Ishikawa (cell line): ENCODE results near the gene MYO7B.

ENCODE experiments used
- CEBPB ChIP-seq: IDR thresholded peaks from 2 replicates; pipeline ENCODE4 v1.6.1; 2012
- CREB1 ChIP-seq: IDR thresholded peaks from 2 replicates; pipeline ENCODE4 v1.6.1; 2012; ENCODE audit warnings: low read depth
- EGR1 ChIP-seq: IDR thresholded peaks from 2 replicates; pipeline ENCODE4 v1.6.1; 2012
- EP300 ChIP-seq: IDR thresholded peaks from 2 replicates; pipeline ENCODE4 v1.6.1; 2012; ENCODE audit warnings: borderline replicate concordance
- FOXM1 ChIP-seq: IDR thresholded peaks from 2 replicates; pipeline ENCODE4 v1.6.1; 2012; ENCODE audit warnings: low read depth, borderline replicate concordance
- MAX ChIP-seq: IDR thresholded peaks from 2 replicates; pipeline ENCODE4 v1.6.1; 2012
- NFIC ChIP-seq: IDR thresholded peaks from 2 replicates; pipeline ENCODE4 v1.6.1; 2012
- RAD21 ChIP-seq: IDR thresholded peaks from 2 replicates; pipeline ENCODE4 v1.6.1; 2012; ENCODE audit warnings: low read depth
- REST ChIP-seq: IDR thresholded peaks from 2 replicates; pipeline ENCODE4 v1.6.1; 2012; ENCODE audit warnings: low read depth, mild to moderate bottlenecking
- TAF1 ChIP-seq: IDR thresholded peaks from 2 replicates; pipeline ENCODE4 v1.6.1; 2012; ENCODE audit warnings: low read depth, mild to moderate bottlenecking
- TCF12 ChIP-seq: IDR thresholded peaks from 2 replicates; pipeline ENCODE4 v1.6.1; 2012; ENCODE audit warnings: low read depth
- TEAD4 ChIP-seq: IDR thresholded peaks from 2 replicates; pipeline ENCODE4 v1.6.1; 2012
- USF1 ChIP-seq: IDR thresholded peaks from 2 replicates; pipeline ENCODE4 v1.6.1; 2012
- YY1 ChIP-seq: IDR thresholded peaks from 2 replicates; pipeline ENCODE4 v1.6.1; 2012; ENCODE audit warnings: low read depth
- ZBTB7A ChIP-seq: IDR thresholded peaks from 2 replicates; pipeline ENCODE4 v1.6.1; 2012; ENCODE audit warnings: low read depth

MYO7B gene

GRCh38 chr2:127661072-127661649 lies 125.7 kb downstream of the MYO7B start:
- TF ChIP-seq TEAD4 = no peak
- no peak for TF ChIP-seq EP300
- TF ChIP-seq TAF1 = no peak
- TF ChIP-seq TCF12 = no peak
- no peak for TF ChIP-seq ZBTB7A
- no peak for TF ChIP-seq NFIC
- no peak for TF ChIP-seq FOXM1
- no peak for TF ChIP-seq EGR1
- TF ChIP-seq CREB1 = no peak
- TF ChIP-seq CEBPB = no peak
- TF ChIP-seq RAD21 = no peak
- TF ChIP-seq MAX = no peak
- no peak for TF ChIP-seq YY1
- TF ChIP-seq USF1 = no peak
- TF ChIP-seq REST = no peak

- TF ChIP-seq MAX (no peak), FOXM1 (no peak), YY1 (no peak)
These were observed 126.5 kb downstream of the MYO7B start for GRCh38 chr2:127661949-127662510.

- TF ChIP-seq EGR1 (no peak), ZBTB7A (no peak), USF1 (no peak), FOXM1 (no peak), CEBPB (no peak)
These were observed 127.6 kb downstream of the MYO7B start for GRCh38 chr2:127662937-127663565.

- TF ChIP-seq EP300 = no peak
- no peak for TF ChIP-seq USF1
- no peak for TF ChIP-seq MAX
- TF ChIP-seq TAF1 = no peak
- TF ChIP-seq TEAD4 = no peak
- TF ChIP-seq TCF12 = no peak
These were observed 128.1 kb downstream of the MYO7B start for GRCh38 chr2:127663566-127664064.

GRCh38 chr2:127664065-127664894 lies 128.8 kb downstream of the MYO7B start:
- 0 out of 2 replicates have a peak, but pooled peaks have one; percentile 9 for TF ChIP-seq NFIC
- TF ChIP-seq EGR1 = peak; percentile 61
- no peak for TF ChIP-seq TEAD4
- no peak for TF ChIP-seq TAF1
- TF ChIP-seq REST = no peak
- TF ChIP-seq MAX = 0 out of 2 replicates have a peak, but pooled peaks have one; percentile 26
- no peak for TF ChIP-seq ZBTB7A
- TF ChIP-seq RAD21 = no peak
- TF ChIP-seq YY1 = peak; percentile 23; the same call in 1 of the 2 replicates
- 0 out of 2 replicates have a peak, but pooled peaks have one; percentile 16 for TF ChIP-seq USF1
- TF ChIP-seq TCF12 = 0 out of 2 replicates have a peak, but pooled peaks have one; percentile 39
- TF ChIP-seq FOXM1 = no peak
